ENCODE data around the gene CFAP100.

- TF ChIP-seq CTCF (IDR thresholded peaks at IDR 0.05; ENCODE audit: low read length), result no peak
- no peak for TF ChIP-seq EZH2 (IDR thresholded peaks at IDR 0.05; ENCODE audit: borderline replicate concordance, low read length)
Observed at GRCh38 chr3:126345231-126345630, 49.5 kb upstream of the CFAP100 start.

Data from OCI-LY1 (cell line).